Endodermal cell (in vitro differentiated cells): ENCODE results near the gene POC5. TPM values are rescaled to one million over a fixed set of nuclear protein-coding genes. Genes with fewer than 3 reads are reported as not detected.

Experiments
- DNase-seq: peaks from one replicate; pipeline ENCODE4 v3.0.0-alpha.2; 2017
- H3K27ac ChIP-seq: 2 replicates; pipeline ENCODE4 v1.5.1; 2013; ENCODE audit warnings: mild to moderate bottlenecking, low read depth, low read length, moderate library complexity
- H3K27me3 ChIP-seq: 2 replicates; pipeline ENCODE4 v1.6.1; 2013; ENCODE audit warnings: mild to moderate bottlenecking, low read length, moderate library complexity; ENCODE audit not compliant: insufficient read depth, control insufficient read depth, poor library complexity, severe bottlenecking
- H3K36me3 ChIP-seq: 2 replicates; pipeline ENCODE4 v1.7.0; 2013; ENCODE audit warnings: mild to moderate bottlenecking, low read length, moderate library complexity; ENCODE audit not compliant: control insufficient read depth, insufficient read depth
- H3K4me1 ChIP-seq: one replicate; pipeline ENCODE4 v1.7.0; 2013; ENCODE audit warnings: low read length; ENCODE audit not compliant: control insufficient read depth, insufficient read depth
- H3K4me3 ChIP-seq: 2 replicates; pipeline ENCODE4 v1.5.1; 2013; ENCODE audit warnings: mild to moderate bottlenecking, low read length, moderate library complexity
- H3K9ac ChIP-seq: 2 replicates; pipeline ENCODE4 v1.6.1; 2013; ENCODE audit warnings: mild to moderate bottlenecking, low read length, moderate library complexity; ENCODE audit not compliant: poor library complexity, severe bottlenecking; ENCODE audit errors: extremely low read depth
- H3K9me3 ChIP-seq: 2 replicates; pipeline ENCODE4 v1.6.1; 2013; ENCODE audit warnings: mild to moderate bottlenecking, low read length, moderate library complexity; ENCODE audit not compliant: control insufficient read depth
- H3K27ac Mint-ChIP-seq: 2 replicates; pipeline ENCODE4 v1.8.0; 2020; ENCODE audit warnings: mixed read lengths
- H3K27me3 Mint-ChIP-seq: 2 replicates; pipeline ENCODE4 v1.8.0; 2021; ENCODE audit warnings: mild to moderate bottlenecking, mixed read lengths; ENCODE audit not compliant: insufficient read depth
- H3K36me3 Mint-ChIP-seq: 2 replicates; pipeline ENCODE4 v1.8.0; 2020; ENCODE audit warnings: low read depth, mixed read lengths
- H3K4me1 Mint-ChIP-seq: 2 replicates; pipeline ENCODE4 v1.8.0; 2020; ENCODE audit warnings: mixed read lengths
- H3K4me3 Mint-ChIP-seq: 2 replicates; pipeline ENCODE4 v1.8.0; 2020; ENCODE audit warnings: mild to moderate bottlenecking, moderate library complexity, mixed read lengths
- H3K9me3 Mint-ChIP-seq: 2 replicates; pipeline ENCODE4 v1.8.0; 2020; ENCODE audit warnings: mild to moderate bottlenecking, mixed read lengths
- CTCF ChIP-seq: fragments of 200-600 bp; sonication (generic); conservative IDR thresholded peaks from 2 replicates; pipeline ENCODE4 v1.5.0; 2021; ENCODE audit warnings: antibody characterized with exemption, mild to moderate bottlenecking
- WGBS, 2 experiments: methylation state at CpG; one replicate each; pipeline versions ENCODE4 v1.1.5 to v1.1.7; 2013; ENCODE audit warnings: missing lambda C conversion rate in 2 of 2, mixed read lengths in 1 of 2; ENCODE audit not compliant: insufficient coverage in 1 of 2, insufficient read length in 1 of 2; 5-methylcytosine and 5-hydroxymethylcytosine counted together
- total RNA-seq, 2 donors: library from RNA; stranded (reverse); fragmentation: NEBNext Ultra II Directional in 1 of 2; extraction: Animal tissue kit (Norgen Biotek cat#: 25700) in 1 of 2; gene quantifications; 2 replicates in 1 of 2; 3 replicates in 1 of 2; pipeline ENCODE4 v1.2.1, GENCODE V29; 2021

POC5 gene
- total RNA-seq, 2 donors from 2014 or later, result 10.7 to 13.8 TPM

- H3K4me3 ChIP-seq, result no peak overlapping the region
- peaks cover 38% of the 10 kb centered on the region for H3K36me3 ChIP-seq
- H3K27ac ChIP-seq, result no peak overlapping the region
- Mint-ChIP-seq H3K9me3 (no peaks in the 10 kb centered on the region), H3K27ac (no peak overlapping the region), H3K27me3 (no peaks in the 10 kb centered on the region), H3K4me3 (no peak overlapping the region), H3K4me1 (peaks cover under 1% of the 10 kb centered on the region), H3K36me3 (peaks cover 17% of the 10 kb centered on the region)
- 100% methylated on average over 1 of the region's 1 CpG; no CpG with 5 or more reads in 1 of the 2 experiments for WGBS, 2 experiments
- H3K27me3 ChIP-seq, result no peaks in the 10 kb centered on the region
- no peaks in the 10 kb centered on the region for H3K9me3 ChIP-seq
- TF ChIP-seq CTCF, result no peak
- no peak for DNase-seq
- H3K4me1 ChIP-seq, result peaks cover 7% of the 10 kb centered on the region
- no peak overlapping the region for H3K9ac ChIP-seq
Measured at GRCh38 chr5:75710637-75711036, 6.6 kb downstream of the POC5 start.

GRCh38 chr5:75707911-75708509, 9.2 kb downstream of the POC5 start:
- no peaks in the 10 kb centered on the region for H3K27me3 Mint-ChIP-seq
- H3K4me1 ChIP-seq, result peaks cover 7% of the 10 kb centered on the region
- no peaks in the 10 kb centered on the region for H3K9me3 ChIP-seq
- no peaks in the 10 kb centered on the region for H3K27me3 ChIP-seq
- H3K36me3 Mint-ChIP-seq, result peaks cover 22% of the 10 kb centered on the region
- no peak overlapping the region for H3K4me3 Mint-ChIP-seq
- WGBS, 2 experiments, result 75% methylated on average over 1 of the region's 1 CpG; no CpG with 5 or more reads in 1 of the 2 experiments
- no peaks in the 10 kb centered on the region for H3K4me1 Mint-ChIP-seq
- no peak overlapping the region for H3K4me3 ChIP-seq
- peaks cover 52% of the 10 kb centered on the region for H3K36me3 ChIP-seq
- TF ChIP-seq CTCF, result no peak
- H3K9me3 Mint-ChIP-seq, result no peaks in the 10 kb centered on the region
- no peak overlapping the region for H3K27ac ChIP-seq
- DNase-seq, result no peak
- H3K9ac ChIP-seq, result no peak overlapping the region
- H3K27ac Mint-ChIP-seq, result no peak overlapping the region

DNA sequence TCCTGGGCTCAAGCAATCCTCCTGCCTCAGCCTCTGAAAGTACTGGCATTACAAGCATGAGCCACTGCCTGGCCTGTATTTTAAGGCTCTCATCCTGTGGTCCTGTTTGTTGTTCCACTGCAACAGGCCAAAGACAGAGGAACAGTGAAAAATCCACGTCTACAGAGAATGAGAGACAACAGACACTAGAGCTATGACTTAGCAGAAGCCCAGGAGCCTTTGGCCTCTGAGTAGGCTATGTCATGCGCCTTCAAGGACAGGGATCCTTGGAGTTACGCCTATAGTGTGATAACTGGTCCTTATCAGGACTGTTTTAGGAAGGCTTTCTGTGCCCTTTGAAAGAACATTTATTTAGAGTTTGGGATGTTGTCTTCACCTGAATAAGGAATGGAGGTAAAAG, 10.5 kb downstream of the POC5 start:
- Mint-ChIP-seq H3K4me1 (no peaks in the 10 kb centered on the region), H3K36me3 (peaks cover 34% of the 10 kb centered on the region), H3K4me3 (no peak overlapping the region), H3K27me3 (no peaks in the 10 kb centered on the region), H3K27ac (no peak overlapping the region), H3K9me3 (no peaks in the 10 kb centered on the region)
- TF ChIP-seq CTCF, result no peak
- Histone ChIP-seq H3K27me3 (no peaks in the 10 kb centered on the region), H3K27ac (no peak overlapping the region), H3K36me3 (peaks cover 57% of the 10 kb centered on the region), H3K9ac (no peak overlapping the region), H3K4me3 (no peak overlapping the region), H3K4me1 (peaks cover 7% of the 10 kb centered on the region), H3K9me3 (no peaks in the 10 kb centered on the region)
- no peak for DNase-seq
- 75 to 91% methylated on average over 1 to 3 of the region's 3 CpGs for WGBS, 2 experiments
